ENCODE measurements around the gene MRTFA. TPM values are rescaled to one million over a fixed set of nuclear protein-coding genes. Genes with fewer than 3 reads are reported as not detected.

Gene MRTFA
- total RNA-seq, 1 donor: 34.0 TPM

DNA sequence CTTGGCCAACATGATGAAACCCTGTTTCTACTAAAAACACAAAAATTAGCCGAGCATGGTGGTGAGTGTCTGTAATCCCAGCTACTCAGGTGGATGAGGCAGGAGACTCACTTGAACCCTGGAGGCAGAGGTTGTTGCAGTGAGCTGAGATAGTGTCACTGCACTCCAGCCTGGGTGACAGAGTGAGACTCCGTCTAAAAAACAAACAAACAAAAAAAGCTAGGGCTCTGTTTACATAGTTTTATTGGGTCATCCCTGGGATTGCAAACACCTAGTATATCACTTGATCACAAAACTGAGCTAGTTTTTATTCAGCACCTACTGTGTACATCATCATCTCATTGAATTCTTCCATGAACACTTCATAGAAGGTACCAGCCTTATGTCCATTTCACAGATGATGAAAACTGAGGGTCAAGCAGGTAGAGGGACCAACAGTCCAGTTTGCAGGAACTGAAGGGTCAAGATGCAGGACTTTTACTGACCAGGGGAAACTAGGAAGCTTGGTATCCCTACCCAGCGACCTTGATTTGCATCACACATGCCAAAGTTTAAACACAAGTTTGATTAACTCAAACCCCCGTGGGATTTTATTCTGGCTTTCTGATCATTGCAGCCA is 9.2 kb upstream of the MRTFA start:
- no peaks in the 10 kb centered on the region for H4K20me1 ChIP-seq (ENCODE audit: insufficient read depth, low read length)
- H3K79me2 ChIP-seq (ENCODE audit: insufficient read depth, low read length): no peaks in the 10 kb centered on the region
- no peak overlapping the region for H3K27ac ChIP-seq (ENCODE audit: low read depth, low read length)
- no peak overlapping the region for H3K4me3 ChIP-seq (ENCODE audit: insufficient read depth, low read length)
- H2AFZ ChIP-seq (ENCODE audit: low read length): peak overlapping the region; percentile 35
- H3K4me1 ChIP-seq (ENCODE audit: insufficient read depth, low read length): peaks cover under 1% of the 10 kb centered on the region
- H3K27me3 ChIP-seq (ENCODE audit: insufficient read depth, low read length): no peaks in the 10 kb centered on the region
- H3K9me3 ChIP-seq (ENCODE audit: low read depth, low read length): no peaks in the 10 kb centered on the region
- TF ChIP-seq, protein P1, sequence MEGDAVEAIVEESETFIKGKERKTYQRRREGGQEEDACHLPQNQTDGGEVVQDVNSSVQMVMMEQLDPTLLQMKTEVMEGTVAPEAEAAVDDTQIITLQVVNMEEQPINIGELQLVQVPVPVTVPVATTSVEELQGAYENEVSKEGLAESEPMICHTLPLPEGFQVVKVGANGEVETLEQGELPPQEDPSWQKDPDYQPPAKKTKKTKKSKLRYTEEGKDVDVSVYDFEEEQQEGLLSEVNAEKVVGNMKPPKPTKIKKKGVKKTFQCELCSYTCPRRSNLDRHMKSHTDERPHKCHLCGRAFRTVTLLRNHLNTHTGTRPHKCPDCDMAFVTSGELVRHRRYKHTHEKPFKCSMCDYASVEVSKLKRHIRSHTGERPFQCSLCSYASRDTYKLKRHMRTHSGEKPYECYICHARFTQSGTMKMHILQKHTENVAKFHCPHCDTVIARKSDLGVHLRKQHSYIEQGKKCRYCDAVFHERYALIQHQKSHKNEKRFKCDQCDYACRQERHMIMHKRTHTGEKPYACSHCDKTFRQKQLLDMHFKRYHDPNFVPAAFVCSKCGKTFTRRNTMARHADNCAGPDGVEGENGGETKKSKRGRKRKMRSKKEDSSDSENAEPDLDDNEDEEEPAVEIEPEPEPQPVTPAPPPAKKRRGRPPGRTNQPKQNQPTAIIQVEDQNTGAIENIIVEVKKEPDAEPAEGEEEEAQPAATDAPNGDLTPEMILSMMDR (IDR thresholded peaks at IDR 0.05; ENCODE audit: extremely low read depth, low read depth, low read length): no peak
- H3K36me3 ChIP-seq (ENCODE audit: insufficient read depth, low read length): no peaks in the 10 kb centered on the region
- DNase-seq (ENCODE audit: insufficient read length, low spot score, missing footprints): no peak
- no peak overlapping the region for H3K4me2 ChIP-seq (ENCODE audit: insufficient read depth, low read length)

DNA sequence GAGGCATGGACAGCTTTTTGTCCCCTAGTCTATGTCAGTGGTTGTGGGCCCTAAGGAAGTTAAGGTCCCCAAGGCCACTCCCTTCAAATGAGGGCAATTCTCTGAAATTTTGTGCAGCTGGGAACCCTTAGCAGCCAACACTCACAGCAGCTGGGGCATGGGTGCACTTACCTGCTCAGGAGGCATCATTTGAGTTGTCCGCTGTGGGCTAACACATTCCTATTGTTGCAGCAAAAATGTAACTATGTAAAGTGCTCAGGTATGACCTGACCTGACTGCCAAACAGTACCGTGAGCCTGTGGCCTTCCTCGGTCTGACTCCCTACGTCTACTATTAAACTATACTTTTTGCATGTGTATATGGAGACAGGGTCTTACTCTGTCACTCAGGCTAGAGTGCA is 5.8 kb upstream of the MRTFA start:
- H4K20me1 ChIP-seq (ENCODE audit: insufficient read depth, low read length): no peaks in the 10 kb centered on the region
- no peaks in the 10 kb centered on the region for H3K79me2 ChIP-seq (ENCODE audit: insufficient read depth, low read length)
- H3K4me2 ChIP-seq (ENCODE audit: insufficient read depth, low read length): no peak overlapping the region
- H3K9me3 ChIP-seq (ENCODE audit: low read depth, low read length): no peaks in the 10 kb centered on the region
- no peak overlapping the region for H3K4me3 ChIP-seq (ENCODE audit: insufficient read depth, low read length)
- no peak overlapping the region for H3K27ac ChIP-seq (ENCODE audit: low read depth, low read length)
- TF ChIP-seq, protein P1 (IDR thresholded peaks at IDR 0.05; ENCODE audit: extremely low read depth, low read depth, low read length): no peak
- H2AFZ ChIP-seq (ENCODE audit: low read length): no peak overlapping the region
- no peaks in the 10 kb centered on the region for H3K27me3 ChIP-seq (ENCODE audit: insufficient read depth, low read length)
- no peaks in the 10 kb centered on the region for H3K36me3 ChIP-seq (ENCODE audit: insufficient read depth, low read length)
- H3K4me1 ChIP-seq (ENCODE audit: insufficient read depth, low read length): peaks cover 5% of the 10 kb centered on the region
- DNase-seq (ENCODE audit: insufficient read length, low spot score, missing footprints): no peak

DNA sequence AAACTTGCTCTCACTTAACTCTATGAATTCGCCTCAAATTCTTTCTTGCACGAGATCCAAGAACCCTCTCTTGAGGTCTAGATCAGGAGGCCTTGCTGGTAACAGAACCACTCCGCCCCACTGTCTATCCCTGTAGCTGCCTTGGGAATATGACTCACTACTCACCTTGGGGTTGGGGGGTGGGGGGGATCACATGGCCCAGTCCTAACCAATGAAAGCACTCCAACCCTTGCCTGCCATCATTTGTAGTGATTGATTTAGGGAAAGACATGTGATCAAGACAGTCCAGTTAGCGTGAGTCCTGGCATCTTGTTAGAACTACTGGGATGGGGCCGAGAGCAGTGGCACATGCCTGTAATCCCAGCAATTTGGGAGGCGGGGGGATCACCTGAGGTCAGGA is 4.8 kb upstream of the MRTFA start:
- DNase-seq (ENCODE audit: insufficient read length, low spot score, missing footprints): no peak
- no peak overlapping the region for H2AFZ ChIP-seq (ENCODE audit: low read length)
- H3K36me3 ChIP-seq (ENCODE audit: insufficient read depth, low read length): no peaks in the 10 kb centered on the region
- TF ChIP-seq, protein P1 (IDR thresholded peaks at IDR 0.05; ENCODE audit: extremely low read depth, low read depth, low read length): no peak
- no peaks in the 10 kb centered on the region for H4K20me1 ChIP-seq (ENCODE audit: insufficient read depth, low read length)
- H3K27ac ChIP-seq (ENCODE audit: low read depth, low read length): no peak overlapping the region
- no peak overlapping the region for H3K4me2 ChIP-seq (ENCODE audit: insufficient read depth, low read length)
- no peaks in the 10 kb centered on the region for H3K9me3 ChIP-seq (ENCODE audit: low read depth, low read length)
- H3K79me2 ChIP-seq (ENCODE audit: insufficient read depth, low read length): peaks cover 2% of the 10 kb centered on the region
- H3K27me3 ChIP-seq (ENCODE audit: insufficient read depth, low read length): no peaks in the 10 kb centered on the region
- peaks cover 7% of the 10 kb centered on the region for H3K4me1 ChIP-seq (ENCODE audit: insufficient read depth, low read length)
- H3K4me3 ChIP-seq (ENCODE audit: insufficient read depth, low read length): no peak overlapping the region

DNA sequence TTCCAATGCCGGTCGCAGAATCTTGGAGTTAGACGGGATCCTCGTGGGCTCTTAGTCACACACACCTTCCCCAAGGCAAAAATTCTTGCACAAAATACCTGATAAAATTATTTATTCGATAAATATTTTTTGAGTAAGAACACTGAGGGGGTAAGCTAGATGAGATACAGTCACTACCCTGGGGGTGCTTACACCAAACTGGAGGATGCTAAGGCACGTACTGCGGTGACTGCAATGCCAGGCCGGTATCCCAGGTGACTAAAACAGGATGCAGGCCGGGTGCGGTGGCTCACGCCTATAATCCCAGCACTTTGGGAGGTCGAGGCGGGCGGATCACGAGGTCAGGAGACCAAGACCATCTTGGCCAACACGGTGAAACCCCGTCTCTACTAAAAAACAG is 1.7 kb upstream of the MRTFA start:
- no peak for DNase-seq (ENCODE audit: insufficient read length, low spot score, missing footprints)
- Histone ChIP-seq H3K4me2 (ENCODE audit: insufficient read depth, low read length) (no peak overlapping the region), H3K4me1 (ENCODE audit: insufficient read depth, low read length) (peaks cover 23% of the 10 kb centered on the region), H3K79me2 (ENCODE audit: insufficient read depth, low read length) (peaks cover 31% of the 10 kb centered on the region), H4K20me1 (ENCODE audit: insufficient read depth, low read length) (peaks cover 20% of the 10 kb centered on the region), H3K9me3 (ENCODE audit: low read depth, low read length) (no peaks in the 10 kb centered on the region), H3K27ac (ENCODE audit: low read depth, low read length) (no peak overlapping the region), H3K36me3 (ENCODE audit: insufficient read depth, low read length) (no peaks in the 10 kb centered on the region), H2AFZ (ENCODE audit: low read length) (no peak overlapping the region), H3K4me3 (ENCODE audit: insufficient read depth, low read length) (no peak overlapping the region), H3K27me3 (ENCODE audit: insufficient read depth, low read length) (no peaks in the 10 kb centered on the region)
- TF ChIP-seq, protein P1 (IDR thresholded peaks at IDR 0.05; ENCODE audit: extremely low read depth, low read depth, low read length): no peak

Measured in osteoblast (primary cell).